ENCODE data around the gene CNTD1.

DNA sequence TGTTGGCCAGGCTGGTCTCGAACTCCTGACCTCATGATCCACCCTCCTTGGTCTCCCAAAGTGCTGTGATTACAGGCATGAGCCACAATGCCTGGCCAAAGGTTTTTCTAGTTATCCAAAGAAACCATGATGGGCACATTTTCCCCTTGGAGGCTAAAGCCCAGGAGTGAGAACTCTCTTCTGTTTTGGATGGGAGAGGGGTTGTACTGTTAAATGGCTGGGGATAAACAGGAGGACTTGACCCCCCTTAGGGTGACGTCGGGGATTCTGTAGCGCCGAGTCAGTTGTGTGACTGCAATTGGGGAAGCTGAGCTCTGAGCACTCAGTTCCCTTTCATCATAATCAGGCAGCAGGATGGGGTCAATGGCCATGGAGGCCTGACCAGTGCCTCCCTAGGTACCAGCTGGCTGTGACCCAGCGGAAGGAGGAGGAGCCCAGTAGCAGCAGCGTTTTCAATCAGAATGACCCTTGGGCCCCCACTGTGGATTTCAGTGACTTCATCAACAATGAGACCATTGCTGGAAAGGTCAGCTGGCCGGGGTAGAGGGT lies 56.5 kb downstream of the CNTD1 start:
- TF ChIP-seq, protein P1, sequence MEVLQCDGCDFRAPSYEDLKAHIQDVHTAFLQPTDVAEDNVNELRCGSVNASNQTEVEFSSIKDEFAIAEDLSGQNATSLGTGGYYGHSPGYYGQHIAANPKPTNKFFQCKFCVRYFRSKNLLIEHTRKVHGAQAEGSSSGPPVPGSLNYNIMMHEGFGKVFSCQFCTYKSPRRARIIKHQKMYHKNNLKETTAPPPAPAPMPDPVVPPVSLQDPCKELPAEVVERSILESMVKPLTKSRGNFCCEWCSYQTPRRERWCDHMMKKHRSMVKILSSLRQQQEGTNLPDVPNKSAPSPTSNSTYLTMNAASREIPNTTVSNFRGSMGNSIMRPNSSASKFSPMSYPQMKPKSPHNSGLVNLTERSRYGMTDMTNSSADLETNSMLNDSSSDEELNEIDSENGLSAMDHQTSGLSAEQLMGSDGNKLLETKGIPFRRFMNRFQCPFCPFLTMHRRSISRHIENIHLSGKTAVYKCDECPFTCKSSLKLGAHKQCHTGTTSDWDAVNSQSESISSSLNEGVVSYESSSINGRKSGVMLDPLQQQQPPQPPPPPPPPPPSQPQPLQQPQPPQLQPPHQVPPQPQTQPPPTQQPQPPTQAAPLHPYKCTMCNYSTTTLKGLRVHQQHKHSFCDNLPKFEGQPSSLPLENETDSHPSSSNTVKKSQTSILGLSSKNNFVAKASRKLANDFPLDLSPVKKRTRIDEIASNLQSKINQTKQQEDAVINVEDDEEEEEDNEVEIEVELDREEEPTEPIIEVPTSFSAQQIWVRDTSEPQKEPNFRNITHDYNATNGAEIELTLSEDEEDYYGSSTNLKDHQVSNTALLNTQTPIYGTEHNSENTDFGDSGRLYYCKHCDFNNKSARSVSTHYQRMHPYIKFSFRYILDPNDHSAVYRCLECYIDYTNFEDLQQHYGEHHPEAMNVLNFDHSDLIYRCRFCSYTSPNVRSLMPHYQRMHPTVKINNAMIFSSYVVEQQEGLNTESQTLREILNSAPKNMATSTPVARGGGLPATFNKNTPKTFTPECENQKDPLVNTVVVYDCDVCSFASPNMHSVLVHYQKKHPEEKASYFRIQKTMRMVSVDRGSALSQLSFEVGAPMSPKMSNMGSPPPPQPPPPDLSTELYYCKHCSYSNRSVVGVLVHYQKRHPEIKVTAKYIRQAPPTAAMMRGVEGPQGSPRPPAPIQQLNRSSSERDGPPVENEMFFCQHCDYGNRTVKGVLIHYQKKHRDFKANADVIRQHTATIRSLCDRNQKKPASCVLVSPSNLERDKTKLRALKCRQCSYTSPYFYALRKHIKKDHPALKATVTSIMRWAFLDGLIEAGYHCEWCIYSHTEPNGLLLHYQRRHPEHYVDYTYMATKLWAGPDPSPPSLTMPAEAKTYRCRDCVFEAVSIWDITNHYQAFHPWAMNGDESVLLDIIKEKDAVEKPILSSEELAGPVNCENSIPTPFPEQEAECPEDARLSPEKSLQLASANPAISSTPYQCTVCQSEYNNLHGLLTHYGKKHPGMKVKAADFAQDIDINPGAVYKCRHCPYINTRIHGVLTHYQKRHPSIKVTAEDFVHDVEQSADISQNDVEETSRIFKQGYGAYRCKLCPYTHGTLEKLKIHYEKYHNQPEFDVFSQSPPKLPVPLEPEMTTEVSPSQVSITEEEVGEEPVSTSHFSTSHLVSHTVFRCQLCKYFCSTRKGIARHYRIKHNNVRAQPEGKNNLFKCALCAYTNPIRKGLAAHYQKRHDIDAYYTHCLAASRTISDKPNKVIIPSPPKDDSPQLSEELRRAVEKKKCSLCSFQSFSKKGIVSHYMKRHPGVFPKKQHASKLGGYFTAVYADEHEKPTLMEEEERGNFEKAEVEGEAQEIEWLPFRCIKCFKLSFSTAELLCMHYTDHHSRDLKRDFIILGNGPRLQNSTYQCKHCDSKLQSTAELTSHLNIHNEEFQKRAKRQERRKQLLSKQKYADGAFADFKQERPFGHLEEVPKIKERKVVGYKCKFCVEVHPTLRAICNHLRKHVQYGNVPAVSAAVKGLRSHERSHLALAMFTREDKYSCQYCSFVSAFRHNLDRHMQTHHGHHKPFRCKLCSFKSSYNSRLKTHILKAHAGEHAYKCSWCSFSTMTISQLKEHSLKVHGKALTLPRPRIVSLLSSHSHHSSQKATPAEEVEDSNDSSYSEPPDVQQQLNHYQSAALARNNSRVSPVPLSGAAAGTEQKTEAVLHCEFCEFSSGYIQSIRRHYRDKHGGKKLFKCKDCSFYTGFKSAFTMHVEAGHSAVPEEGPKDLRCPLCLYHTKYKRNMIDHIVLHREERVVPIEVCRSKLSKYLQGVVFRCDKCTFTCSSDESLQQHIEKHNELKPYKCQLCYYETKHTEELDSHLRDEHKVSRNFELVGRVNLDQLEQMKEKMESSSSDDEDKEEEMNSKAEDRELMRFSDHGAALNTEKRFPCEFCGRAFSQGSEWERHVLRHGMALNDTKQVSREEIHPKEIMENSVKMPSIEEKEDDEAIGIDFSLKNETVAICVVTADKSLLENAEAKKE (CRISPR knock-in tag; IDR thresholded peaks at IDR 0.05): no peak
- TF ChIP-seq, protein P2, sequence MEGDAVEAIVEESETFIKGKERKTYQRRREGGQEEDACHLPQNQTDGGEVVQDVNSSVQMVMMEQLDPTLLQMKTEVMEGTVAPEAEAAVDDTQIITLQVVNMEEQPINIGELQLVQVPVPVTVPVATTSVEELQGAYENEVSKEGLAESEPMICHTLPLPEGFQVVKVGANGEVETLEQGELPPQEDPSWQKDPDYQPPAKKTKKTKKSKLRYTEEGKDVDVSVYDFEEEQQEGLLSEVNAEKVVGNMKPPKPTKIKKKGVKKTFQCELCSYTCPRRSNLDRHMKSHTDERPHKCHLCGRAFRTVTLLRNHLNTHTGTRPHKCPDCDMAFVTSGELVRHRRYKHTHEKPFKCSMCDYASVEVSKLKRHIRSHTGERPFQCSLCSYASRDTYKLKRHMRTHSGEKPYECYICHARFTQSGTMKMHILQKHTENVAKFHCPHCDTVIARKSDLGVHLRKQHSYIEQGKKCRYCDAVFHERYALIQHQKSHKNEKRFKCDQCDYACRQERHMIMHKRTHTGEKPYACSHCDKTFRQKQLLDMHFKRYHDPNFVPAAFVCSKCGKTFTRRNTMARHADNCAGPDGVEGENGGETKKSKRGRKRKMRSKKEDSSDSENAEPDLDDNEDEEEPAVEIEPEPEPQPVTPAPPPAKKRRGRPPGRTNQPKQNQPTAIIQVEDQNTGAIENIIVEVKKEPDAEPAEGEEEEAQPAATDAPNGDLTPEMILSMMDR (conservative IDR thresholded peaks at IDR 0.05; ENCODE audit: low read depth in 2 of 2): no peak
- TF ChIP-seq EZH2 (IDR thresholded peaks at IDR 0.05; ENCODE audit: low read depth, unreplicated experiment): no peak
- no peak for TF ChIP-seq POLR2AphosphoS5 (IDR thresholded peaks at IDR 0.05; ENCODE audit: low read depth)
- TF ChIP-seq, protein P3, sequence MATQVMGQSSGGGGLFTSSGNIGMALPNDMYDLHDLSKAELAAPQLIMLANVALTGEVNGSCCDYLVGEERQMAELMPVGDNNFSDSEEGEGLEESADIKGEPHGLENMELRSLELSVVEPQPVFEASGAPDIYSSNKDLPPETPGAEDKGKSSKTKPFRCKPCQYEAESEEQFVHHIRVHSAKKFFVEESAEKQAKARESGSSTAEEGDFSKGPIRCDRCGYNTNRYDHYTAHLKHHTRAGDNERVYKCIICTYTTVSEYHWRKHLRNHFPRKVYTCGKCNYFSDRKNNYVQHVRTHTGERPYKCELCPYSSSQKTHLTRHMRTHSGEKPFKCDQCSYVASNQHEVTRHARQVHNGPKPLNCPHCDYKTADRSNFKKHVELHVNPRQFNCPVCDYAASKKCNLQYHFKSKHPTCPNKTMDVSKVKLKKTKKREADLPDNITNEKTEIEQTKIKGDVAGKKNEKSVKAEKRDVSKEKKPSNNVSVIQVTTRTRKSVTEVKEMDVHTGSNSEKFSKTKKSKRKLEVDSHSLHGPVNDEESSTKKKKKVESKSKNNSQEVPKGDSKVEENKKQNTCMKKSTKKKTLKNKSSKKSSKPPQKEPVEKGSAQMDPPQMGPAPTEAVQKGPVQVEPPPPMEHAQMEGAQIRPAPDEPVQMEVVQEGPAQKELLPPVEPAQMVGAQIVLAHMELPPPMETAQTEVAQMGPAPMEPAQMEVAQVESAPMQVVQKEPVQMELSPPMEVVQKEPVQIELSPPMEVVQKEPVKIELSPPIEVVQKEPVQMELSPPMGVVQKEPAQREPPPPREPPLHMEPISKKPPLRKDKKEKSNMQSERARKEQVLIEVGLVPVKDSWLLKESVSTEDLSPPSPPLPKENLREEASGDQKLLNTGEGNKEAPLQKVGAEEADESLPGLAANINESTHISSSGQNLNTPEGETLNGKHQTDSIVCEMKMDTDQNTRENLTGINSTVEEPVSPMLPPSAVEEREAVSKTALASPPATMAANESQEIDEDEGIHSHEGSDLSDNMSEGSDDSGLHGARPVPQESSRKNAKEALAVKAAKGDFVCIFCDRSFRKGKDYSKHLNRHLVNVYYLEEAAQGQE (IDR thresholded peaks at IDR 0.05; ENCODE audit: unreplicated experiment): no peak
- no peak for TF ChIP-seq JUNB (IDR thresholded peaks at IDR 0.05; ENCODE audit: unreplicated experiment)
- TF ChIP-seq, protein P4, sequence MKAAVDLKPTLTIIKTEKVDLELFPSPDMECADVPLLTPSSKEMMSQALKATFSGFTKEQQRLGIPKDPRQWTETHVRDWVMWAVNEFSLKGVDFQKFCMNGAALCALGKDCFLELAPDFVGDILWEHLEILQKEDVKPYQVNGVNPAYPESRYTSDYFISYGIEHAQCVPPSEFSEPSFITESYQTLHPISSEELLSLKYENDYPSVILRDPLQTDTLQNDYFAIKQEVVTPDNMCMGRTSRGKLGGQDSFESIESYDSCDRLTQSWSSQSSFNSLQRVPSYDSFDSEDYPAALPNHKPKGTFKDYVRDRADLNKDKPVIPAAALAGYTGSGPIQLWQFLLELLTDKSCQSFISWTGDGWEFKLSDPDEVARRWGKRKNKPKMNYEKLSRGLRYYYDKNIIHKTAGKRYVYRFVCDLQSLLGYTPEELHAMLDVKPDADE (IDR thresholded peaks at IDR 0.05): no peak
- TF ChIP-seq EZH2phosphoT487 (IDR thresholded peaks at IDR 0.05; ENCODE audit: unreplicated experiment): no peak
- TF ChIP-seq CREB1 (CRISPR knock-in tag; IDR thresholded peaks at IDR 0.05; ENCODE audit: low read depth): no peak
- no peak for TF ChIP-seq STAT1 (IDR thresholded peaks at IDR 0.05; ENCODE audit: unreplicated experiment)
- no peak for TF ChIP-seq ZNF114 (CRISPR knock-in tag; IDR thresholded peaks at IDR 0.05)
- no peak for TF ChIP-seq ZNF331 (CRISPR knock-in tag; IDR thresholded peaks at IDR 0.05; ENCODE audit: low read depth)
